Colonic mucosa (tissue), 4 donors: ENCODE results near the gene TIA1. TPM values are rescaled to one million over a fixed set of nuclear protein-coding genes. Genes with fewer than 3 reads are reported as not detected.

ENCODE experiments used
- DNase-seq: peaks from one replicate; pipeline ENCODE4 v3.0.0-alpha.2; 2020
- H3K27ac ChIP-seq: fragments of 200-600 bp; one replicate; pipeline ENCODE4 v1.8.0; 2021
- H3K27me3 ChIP-seq: fragments of 200-600 bp; one replicate; pipeline ENCODE4 v1.8.0; 2021
- H3K36me3 ChIP-seq: fragments of 200-600 bp; one replicate; pipeline ENCODE4 v1.8.0; 2021
- H3K4me1 ChIP-seq: fragments of 200-600 bp; one replicate; pipeline ENCODE4 v1.8.0; 2021; ENCODE audit warnings: mild to moderate bottlenecking
- H3K4me3 ChIP-seq: fragments of 200-600 bp; one replicate; pipeline ENCODE4 v1.8.0; 2021
- H3K9ac ChIP-seq, 2 donors: one replicate each; pipeline ENCODE4 v1.7.0; 2013; ENCODE audit warnings: control low read depth in 2 of 2, low read depth in 2 of 2, low read length in 2 of 2
- H3K9me3 ChIP-seq: fragments of 200-600 bp; one replicate; pipeline ENCODE4 v1.8.0; 2021
- CTCF ChIP-seq: fragments of 200-600 bp; IDR thresholded peaks from one replicate; pipeline ENCODE4 v1.8.0; 2022; ENCODE audit warnings: antibody characterized with exemption, mild to moderate bottlenecking
- intact Hi-C: fragments of 100-400 bp; cut with DNase I; formaldehyde crosslinking; loops from one replicate; pipeline ENCODE4 v1.14.1; 2022
- total RNA-seq, 2 donors: library from RNA; stranded (reverse); fragmentation: NEBNext Ultra II Directional in 1 of 2; extraction: Animal tissue kit (Norgen Biotek cat#: 25700) in 1 of 2; gene quantifications; one replicate each; pipeline ENCODE4 v1.2.1, GENCODE V29; 2021
- donor health status: healthy.
- donor health status: DM: no; HTN: no; CAD: no.
- donor health status: DM: no; HTN: no; CAD: no.

TIA1 gene
- total RNA-seq, 2 donors from 2014 or later = 86.8 to 89.2 TPM

GRCh38 chr2:70201831-70202230, 46.6 kb downstream of the TIA1 start:
- Histone ChIP-seq H3K27me3 (no peaks in the 10 kb centered on the region), H3K9ac (no peak overlapping the region), H3K4me1 (no peaks in the 10 kb centered on the region), H3K4me3 (no peak overlapping the region), H3K27ac (no peak overlapping the region), H3K36me3 (no peaks in the 10 kb centered on the region), H3K9me3 (no peaks in the 10 kb centered on the region)
- TF ChIP-seq CTCF = no peak
- no peak for DNase-seq
- intact Hi-C loops = no loop called here

GRCh38 chr2:70201225-70201768, 47.1 kb downstream of the TIA1 start:
- no peak overlapping the region for H3K9ac ChIP-seq
- no peak overlapping the region for H3K4me3 ChIP-seq
- no peak for DNase-seq
- no peaks in the 10 kb centered on the region for H3K9me3 ChIP-seq
- TF ChIP-seq CTCF = no peak
- H3K4me1 ChIP-seq = no peaks in the 10 kb centered on the region
- no peak overlapping the region for H3K27ac ChIP-seq
- H3K36me3 ChIP-seq = no peaks in the 10 kb centered on the region
- intact Hi-C loops = no loop called here
- H3K27me3 ChIP-seq = no peaks in the 10 kb centered on the region

GRCh38 chr2:70199320-70199864, 49.0 kb downstream of the TIA1 start:
- no peaks in the 10 kb centered on the region for H3K36me3 ChIP-seq
- H3K27me3 ChIP-seq = no peaks in the 10 kb centered on the region
- H3K9me3 ChIP-seq = no peaks in the 10 kb centered on the region
- no peak overlapping the region for H3K9ac ChIP-seq
- intact Hi-C loops = loop anchor here (10.0 kb wide), 1 partner anchor 95 kb away; the partner anchor contains the start of gene SNRPG
- no peaks in the 10 kb centered on the region for H3K4me1 ChIP-seq
- H3K4me3 ChIP-seq = no peak overlapping the region
- no peak for DNase-seq
- H3K27ac ChIP-seq = no peak overlapping the region
- no peak for TF ChIP-seq CTCF

GRCh38 chr2:70192516-70192915, 55.9 kb downstream of the TIA1 start:
- Histone ChIP-seq H3K36me3 (no peaks in the 10 kb centered on the region), H3K27ac (no peak overlapping the region), H3K9ac (no peak overlapping the region), H3K9me3 (no peaks in the 10 kb centered on the region), H3K4me1 (no peaks in the 10 kb centered on the region), H3K4me3 (no peak overlapping the region), H3K27me3 (no peaks in the 10 kb centered on the region)
- no peak for DNase-seq
- intact Hi-C loops = loop anchor here (10.0 kb wide), 1 partner anchor 102 kb away; the partner anchor contains the start of gene SNRPG
- no peak for TF ChIP-seq CTCF

GRCh38 chr2:70191244-70191735, 57.1 kb downstream of the TIA1 start:
- DNase-seq = no peak
- no peak for TF ChIP-seq CTCF
- Histone ChIP-seq H3K4me1 (no peaks in the 10 kb centered on the region), H3K27me3 (no peaks in the 10 kb centered on the region), H3K4me3 (peak overlapping the region; percentile 70), H3K9me3 (no peaks in the 10 kb centered on the region), H3K9ac (peak overlapping the region; percentile 73 to 94), H3K27ac (peak overlapping the region; percentile 88), H3K36me3 (no peaks in the 10 kb centered on the region)
- intact Hi-C loops = loop anchor here (10.0 kb wide), 1 partner anchor 104 kb away; the partner anchor contains the start of gene SNRPG
